K562 (cell line): ENCODE measurements around the gene TYW1B. TPM values are rescaled to one million over a fixed set of nuclear protein-coding genes. Genes with fewer than 3 reads are reported as not detected.
"Not testable (repeated sequence)": the region's sequence is repeated elsewhere in the genome, so short reads cannot be mapped to it uniquely, and the experiment has no call there.

ENCODE experiments used
- ASH1L ChIP-seq: fragments of 450-650 bp; IDR thresholded peaks from 2 replicates; pipeline ENCODE4 v1.6.1; 2018; ENCODE audit warnings: borderline replicate concordance, mild to moderate bottlenecking, low read depth; ENCODE audit not compliant: partially characterized antibody
- ATF1 ChIP-seq, 2 experiments: fragments of 450-650 bp in 1 of 2; IDR thresholded peaks; 2 replicates each; pipeline ENCODE4 v1.6.1; 2016; ENCODE audit warnings: missing compliant biosample characterization in 1 of 2, missing genetic modification characterization in 1 of 2
- ATF7 ChIP-seq: fragments of 450-650 bp; IDR thresholded peaks from 2 replicates; pipeline ENCODE4 v1.7.1; 2014; ENCODE audit warnings: mild to moderate bottlenecking, moderate library complexity
- CHD2 ChIP-seq: IDR thresholded peaks from 2 replicates; pipeline ENCODE4 v1.6.1; 2011; ENCODE audit warnings: low read depth, low read length
- CREM ChIP-seq: IDR thresholded peaks from 2 replicates; pipeline ENCODE4 v1.6.1; 2014; ENCODE audit warnings: antibody characterized with exemption, low read depth
- CTBP1 ChIP-seq: fragments of 450-650 bp; IDR thresholded peaks from 2 replicates; pipeline ENCODE4 v1.6.1; 2016; ENCODE audit warnings: borderline replicate concordance
- ELF1 ChIP-seq: fragments of 200-800 bp; sonication (Bioruptor generic); IDR thresholded peaks from 2 replicates; pipeline ENCODE4 v1.6.1; 2016; ENCODE audit warnings: missing genetic modification characterization, missing compliant biosample characterization
- GABPA ChIP-seq: fragments of 200-800 bp; sonication (Bioruptor generic); conservative IDR thresholded peaks from 2 replicates; pipeline ENCODE4 v1.6.1; 2016; ENCODE audit warnings: low read depth, missing genetic modification characterization, missing compliant biosample characterization
- HCFC1 ChIP-seq: IDR thresholded peaks from 2 replicates; pipeline ENCODE4 v1.6.1; 2012; ENCODE audit warnings: low read depth, low read length, improper control_type of control experiment
- HDAC2 ChIP-seq: fragments of 450-650 bp; IDR thresholded peaks from 2 replicates; pipeline ENCODE4 v1.6.1; 2016; ENCODE audit warnings: mild to moderate bottlenecking
- JUND ChIP-seq, 2 experiments: IDR thresholded peaks; 2 replicates in 1 of 2; 3 replicates in 1 of 2; pipeline ENCODE4 v1.6.1; 2011; ENCODE audit warnings: borderline replicate concordance in 2 of 2, low read depth in 2 of 2, low read length in 2 of 2, improper control_type of control experiment in 1 of 2, missing biosample characterization in 1 of 2, missing genetic modification characterization in 1 of 2, missing genetic modification reagents in 1 of 2
- KDM5B ChIP-seq: fragments of 200-600 bp; sonication (generic); IDR thresholded peaks from 2 replicates; pipeline ENCODE4 v1.6.1; 2012; ENCODE audit warnings: low read depth, mild to moderate bottlenecking, moderate library complexity, low read length, control low read depth, inconsistent platforms; ENCODE audit not compliant: insufficient replicate concordance
- MBD2 ChIP-seq: sonication (generic); IDR thresholded peaks from 2 replicates; pipeline ENCODE4 v1.6.1; 2016; ENCODE audit warnings: low read depth, borderline replicate concordance
- MEIS2 ChIP-seq: fragments of 450-650 bp; IDR thresholded peaks from 2 replicates; pipeline ENCODE4 v1.6.1; 2014; ENCODE audit warnings: mild to moderate bottlenecking; ENCODE audit not compliant: partially characterized antibody
- NEUROD1 ChIP-seq: fragments of 150-350 bp; IDR thresholded peaks from 2 replicates; pipeline ENCODE4 v1.6.1; 2014; ENCODE audit warnings: borderline replicate concordance, low read length, low read depth; ENCODE audit not compliant: partially characterized antibody
- NFIC ChIP-seq: fragments of 450-650 bp; IDR thresholded peaks from 2 replicates; pipeline ENCODE4 v1.6.1; 2017; ENCODE audit warnings: mild to moderate bottlenecking, inconsistent platforms
- POLR2G ChIP-seq: fragments of 200-400 bp; formaldehyde crosslinking; IDR thresholded peaks from 2 replicates; pipeline ENCODE4 v1.6.1; 2017; ENCODE audit warnings: low read depth, mild to moderate bottlenecking, antibody characterized with exemption, low read length, moderate library complexity
- SIN3A ChIP-seq, 2 experiments: fragments of 150-350 bp in 1 of 2; IDR thresholded peaks; 2 replicates each; pipeline ENCODE4 v1.6.1; 2011 to 2016; ENCODE audit warnings: borderline replicate concordance in 2 of 2, low read depth in 2 of 2, low read length in 2 of 2, mild to moderate bottlenecking in 2 of 2, moderate library complexity in 2 of 2; ENCODE audit not compliant: control insufficient read depth in 1 of 2
- SMAD4 ChIP-seq: fragments of 250-450 bp; sonication (Bioruptor Pico); conservative IDR thresholded peaks from 2 replicates; pipeline ENCODE4 v1.8.0; 2021; ENCODE audit warnings: inconsistent platforms, mild to moderate bottlenecking, moderate library complexity
- SNIP1 ChIP-seq: fragments of 450-650 bp; IDR thresholded peaks from 2 replicates; pipeline ENCODE4 v1.7.1; 2017; ENCODE audit warnings: low read depth, mild to moderate bottlenecking
- SPI1 ChIP-seq: IDR thresholded peaks from 2 replicates; pipeline ENCODE4 v1.6.1; 2011; ENCODE audit warnings: low read depth, low read length, control low read depth, borderline replicate concordance
- polyA plus RNA-seq, 8 experiments: library from polyadenylated mRNA; depleted of rRNA in 4 of 8; stranded (reverse) in 5 of 8; unstranded in 3 of 8; fragments of >200 nt; fragmentation: Nextera tagmentation in 2 of 8; fragmentation: Illumina TruSeq in 1 of 8; extraction: Ambion mirVana in 2 of 8; extraction: Trizol in 1 of 8; gene quantifications; 2 replicates each; pipeline versions ENCODE4 v1.2.1 to v1.2.3, GENCODE V29; 2011 to 2014; ENCODE audit warnings: inconsistent platforms in 1 of 8, missing spikeins in 1 of 8
- total RNA-seq, 7 experiments: library from RNA; depleted of rRNA in 6 of 7; stranded (reverse); fragments of >200 nt in 6 of 7; fragmentation: Illumina TruSeq in 2 of 7; extraction: Trizol in 2 of 7; gene quantifications; 2 replicates each; pipeline versions ENCODE4 v1.2.1 to v1.2.3, GENCODE V29; 2011 to 2021; ENCODE audit warnings: low replicate concordance in 1 of 7
- TF ChIP-seq, protein P1 (sequence below), 2 experiments: fragments of 450-650 bp in 1 of 2; sonication (generic) in 1 of 2; formaldehyde crosslinking in 1 of 2; IDR thresholded peaks in 1 of 2; conservative IDR thresholded peaks in 1 of 2; 2 replicates each; pipeline versions ENCODE4 v1.6.1 to v1.8.1; 2016 to 2023; ENCODE audit warnings: mild to moderate bottlenecking in 2 of 2, moderate library complexity in 2 of 2, inconsistent platforms in 1 of 2, missing genetic modification reagents in 1 of 2
- TF ChIP-seq, protein P2 (sequence below): fragments of 450-650 bp; IDR thresholded peaks from 2 replicates; pipeline ENCODE4 v1.6.1; 2016
- TF ChIP-seq, protein P3 (sequence below): sonication (generic); formaldehyde crosslinking; IDR thresholded peaks from 2 replicates; pipeline ENCODE4 v1.8.1; 2023; ENCODE audit warnings: mild to moderate bottlenecking, missing genetic modification reagents

The TYW1B gene
- total and polyA plus RNA-seq, 9 of the 15 experiments (the other 6 are each of a cell fraction or from before 2014, with no cell fraction given), result 5.8 to 14.7 (median 9.8) TPM

GRCh38 chr7:72827839-72828591 lies at the start of gene TYW1B (continued):
- TF ChIP-seq POLR2G, result peak; percentile 98
- TF ChIP-seq, protein P1, sequence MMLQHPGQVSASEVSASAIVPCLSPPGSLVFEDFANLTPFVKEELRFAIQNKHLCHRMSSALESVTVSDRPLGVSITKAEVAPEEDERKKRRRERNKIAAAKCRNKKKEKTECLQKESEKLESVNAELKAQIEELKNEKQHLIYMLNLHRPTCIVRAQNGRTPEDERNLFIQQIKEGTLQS (IDR thresholded peaks at IDR 0.05), result not testable (repeated sequence)
- TF ChIP-seq, protein P1 (CRISPR knock-in tag; conservative IDR thresholded peaks at IDR 0.05), result 0 out of 2 replicates have a peak, but pooled peaks have one; percentile 37
- TF ChIP-seq ATF1 (CRISPR knock-in tag; IDR thresholded peaks at IDR 0.05), result peak; percentile 25; the same call in 1 of the 2 replicates
- TF ChIP-seq ATF1 (tag; IDR thresholded peaks at IDR 0.05), result peak; percentile 85
- peak; percentile 92 for TF ChIP-seq KDM5B
- TF ChIP-seq MBD2, result peak; percentile 92
- peak; percentile 84 for TF ChIP-seq SNIP1
- TF ChIP-seq GABPA (tag), result peak; percentile 89
- peak; percentile 78 for TF ChIP-seq ASH1L
- TF ChIP-seq SPI1, result peak; percentile 65; the same call in 1 of the 2 replicates
- TF ChIP-seq MEIS2, result peak; percentile 84
- 0 out of 2 replicates have a peak, but pooled peaks have one; percentile 21 for TF ChIP-seq HDAC2
- TF ChIP-seq, protein P2, sequence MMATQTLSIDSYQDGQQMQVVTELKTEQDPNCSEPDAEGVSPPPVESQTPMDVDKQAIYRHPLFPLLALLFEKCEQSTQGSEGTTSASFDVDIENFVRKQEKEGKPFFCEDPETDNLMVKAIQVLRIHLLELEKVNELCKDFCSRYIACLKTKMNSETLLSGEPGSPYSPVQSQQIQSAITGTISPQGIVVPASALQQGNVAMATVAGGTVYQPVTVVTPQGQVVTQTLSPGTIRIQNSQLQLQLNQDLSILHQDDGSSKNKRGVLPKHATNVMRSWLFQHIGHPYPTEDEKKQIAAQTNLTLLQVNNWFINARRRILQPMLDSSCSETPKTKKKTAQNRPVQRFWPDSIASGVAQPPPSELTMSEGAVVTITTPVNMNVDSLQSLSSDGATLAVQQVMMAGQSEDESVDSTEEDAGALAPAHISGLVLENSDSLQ, result peak; percentile 99
- TF ChIP-seq CTBP1, result peak; percentile 69
- peak; percentile 88 for TF ChIP-seq CREM
- TF ChIP-seq NEUROD1, result peak; percentile 57
- TF ChIP-seq NFIC, result peak; percentile 34; the same call in 1 of the 2 replicates
- TF ChIP-seq SIN3A (IDR thresholded peaks at IDR 0.05; ENCODE audit: borderline replicate concordance in 2 of 2, control insufficient read depth in 1 of 2, low read depth in 2 of 2, low read length in 2 of 2), result peak in 1 of 2 experiments; percentile 46; a peak in 2 of 4 replicates
- TF ChIP-seq HCFC1, result peak; percentile 31
- peak; percentile 28; the same call in 1 of the 2 replicates for TF ChIP-seq SMAD4 (CRISPR knock-in tag)
- peak; percentile 14; the same call in 1 of the 2 replicates for TF ChIP-seq JUND (IDR thresholded peaks at IDR 0.05; ENCODE audit: borderline replicate concordance, low read depth, low read length)
- TF ChIP-seq JUND (tag; IDR thresholded peaks at IDR 0.05; ENCODE audit: borderline replicate concordance, low read depth, low read length), result not testable (repeated sequence)
- TF ChIP-seq ATF7, result peak; percentile 81
- peak; percentile 87 for TF ChIP-seq ELF1 (tag)
- TF ChIP-seq CHD2, result peak; percentile 71; the same call in 1 of the 2 replicates
- TF ChIP-seq, protein P3, sequence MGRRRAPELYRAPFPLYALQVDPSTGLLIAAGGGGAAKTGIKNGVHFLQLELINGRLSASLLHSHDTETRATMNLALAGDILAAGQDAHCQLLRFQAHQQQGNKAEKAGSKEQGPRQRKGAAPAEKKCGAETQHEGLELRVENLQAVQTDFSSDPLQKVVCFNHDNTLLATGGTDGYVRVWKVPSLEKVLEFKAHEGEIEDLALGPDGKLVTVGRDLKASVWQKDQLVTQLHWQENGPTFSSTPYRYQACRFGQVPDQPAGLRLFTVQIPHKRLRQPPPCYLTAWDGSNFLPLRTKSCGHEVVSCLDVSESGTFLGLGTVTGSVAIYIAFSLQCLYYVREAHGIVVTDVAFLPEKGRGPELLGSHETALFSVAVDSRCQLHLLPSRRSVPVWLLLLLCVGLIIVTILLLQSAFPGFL, result peak; percentile 85; the same call in 1 of the 2 replicates
